ENCODE results near the gene TSPAN9. TPM values are rescaled to one million over a fixed set of nuclear protein-coding genes. Genes with fewer than 3 reads are reported as not detected.

Gene TSPAN9
- total and polyA plus RNA-seq, 2 experiments from 2014 or later: 6.0 to 31.5 TPM

DNA sequence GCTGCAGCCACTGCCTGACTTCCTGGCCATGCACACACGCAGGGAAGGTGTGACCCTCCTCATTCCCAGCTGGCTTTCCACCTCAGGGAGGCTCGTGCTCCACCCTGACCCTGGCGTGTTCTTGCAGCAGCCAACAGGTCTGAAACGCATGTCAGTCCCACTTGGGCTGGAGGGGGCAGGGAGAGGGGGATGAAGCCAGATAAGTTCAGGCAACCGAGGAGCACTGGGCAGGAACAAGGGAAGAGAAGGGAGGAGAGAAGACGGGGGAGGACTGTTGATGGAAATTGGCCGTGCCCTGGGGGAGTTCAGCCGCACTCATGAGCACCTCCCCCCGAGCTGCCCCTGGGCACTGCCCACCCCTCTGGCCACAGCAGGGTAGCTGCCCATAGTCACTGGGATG, 231.4 kb downstream of the TSPAN9 start (continued):
- TF ChIP-seq POLR2AphosphoS5 (IDR thresholded peaks at IDR 0.05; ENCODE audit: low read depth) (no peak), ZNF331 (CRISPR knock-in tag; IDR thresholded peaks at IDR 0.05; ENCODE audit: low read depth) (no peak), EZH2phosphoT487 (IDR thresholded peaks at IDR 0.05; ENCODE audit: unreplicated experiment) (no peak)
- TF ChIP-seq, protein P1, sequence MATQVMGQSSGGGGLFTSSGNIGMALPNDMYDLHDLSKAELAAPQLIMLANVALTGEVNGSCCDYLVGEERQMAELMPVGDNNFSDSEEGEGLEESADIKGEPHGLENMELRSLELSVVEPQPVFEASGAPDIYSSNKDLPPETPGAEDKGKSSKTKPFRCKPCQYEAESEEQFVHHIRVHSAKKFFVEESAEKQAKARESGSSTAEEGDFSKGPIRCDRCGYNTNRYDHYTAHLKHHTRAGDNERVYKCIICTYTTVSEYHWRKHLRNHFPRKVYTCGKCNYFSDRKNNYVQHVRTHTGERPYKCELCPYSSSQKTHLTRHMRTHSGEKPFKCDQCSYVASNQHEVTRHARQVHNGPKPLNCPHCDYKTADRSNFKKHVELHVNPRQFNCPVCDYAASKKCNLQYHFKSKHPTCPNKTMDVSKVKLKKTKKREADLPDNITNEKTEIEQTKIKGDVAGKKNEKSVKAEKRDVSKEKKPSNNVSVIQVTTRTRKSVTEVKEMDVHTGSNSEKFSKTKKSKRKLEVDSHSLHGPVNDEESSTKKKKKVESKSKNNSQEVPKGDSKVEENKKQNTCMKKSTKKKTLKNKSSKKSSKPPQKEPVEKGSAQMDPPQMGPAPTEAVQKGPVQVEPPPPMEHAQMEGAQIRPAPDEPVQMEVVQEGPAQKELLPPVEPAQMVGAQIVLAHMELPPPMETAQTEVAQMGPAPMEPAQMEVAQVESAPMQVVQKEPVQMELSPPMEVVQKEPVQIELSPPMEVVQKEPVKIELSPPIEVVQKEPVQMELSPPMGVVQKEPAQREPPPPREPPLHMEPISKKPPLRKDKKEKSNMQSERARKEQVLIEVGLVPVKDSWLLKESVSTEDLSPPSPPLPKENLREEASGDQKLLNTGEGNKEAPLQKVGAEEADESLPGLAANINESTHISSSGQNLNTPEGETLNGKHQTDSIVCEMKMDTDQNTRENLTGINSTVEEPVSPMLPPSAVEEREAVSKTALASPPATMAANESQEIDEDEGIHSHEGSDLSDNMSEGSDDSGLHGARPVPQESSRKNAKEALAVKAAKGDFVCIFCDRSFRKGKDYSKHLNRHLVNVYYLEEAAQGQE (IDR thresholded peaks at IDR 0.05; ENCODE audit: unreplicated experiment): no peak
- TF ChIP-seq, protein P2, sequence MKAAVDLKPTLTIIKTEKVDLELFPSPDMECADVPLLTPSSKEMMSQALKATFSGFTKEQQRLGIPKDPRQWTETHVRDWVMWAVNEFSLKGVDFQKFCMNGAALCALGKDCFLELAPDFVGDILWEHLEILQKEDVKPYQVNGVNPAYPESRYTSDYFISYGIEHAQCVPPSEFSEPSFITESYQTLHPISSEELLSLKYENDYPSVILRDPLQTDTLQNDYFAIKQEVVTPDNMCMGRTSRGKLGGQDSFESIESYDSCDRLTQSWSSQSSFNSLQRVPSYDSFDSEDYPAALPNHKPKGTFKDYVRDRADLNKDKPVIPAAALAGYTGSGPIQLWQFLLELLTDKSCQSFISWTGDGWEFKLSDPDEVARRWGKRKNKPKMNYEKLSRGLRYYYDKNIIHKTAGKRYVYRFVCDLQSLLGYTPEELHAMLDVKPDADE (IDR thresholded peaks at IDR 0.05): no peak

DNA sequence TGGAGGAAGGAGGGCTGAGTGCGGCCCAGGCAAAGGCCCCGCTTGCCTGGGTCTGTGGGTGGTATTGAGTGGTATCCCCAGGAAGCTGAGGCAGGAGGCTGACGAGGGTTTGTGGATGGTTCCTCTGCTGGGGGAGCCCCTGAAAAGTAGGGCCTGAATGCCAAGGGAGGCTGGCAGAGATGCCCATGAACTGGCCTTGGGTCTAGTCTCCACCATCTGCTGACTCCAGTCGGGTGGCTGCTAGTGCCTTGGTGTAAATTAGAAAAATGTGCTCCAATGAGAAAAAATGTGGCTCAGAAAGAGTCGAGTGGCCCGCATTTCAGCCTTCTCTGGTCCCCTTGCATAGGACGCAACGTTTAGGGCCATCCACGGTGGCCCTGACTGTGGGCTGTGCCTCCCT, 232.6 kb downstream of the TSPAN9 start:
- H3K4me1 ChIP-seq (ENCODE audit: insufficient read depth): no peaks in the 10 kb centered on the region
- no peaks in the 10 kb centered on the region for H3K27me3 ChIP-seq (ENCODE audit: insufficient read depth)
- ATAC-seq (no peak), DNase-seq (ENCODE audit: low spot score) (no peak)
- Mint-ChIP-seq H3K27ac (no peak overlapping the region), H3K9me3 (no peaks in the 10 kb centered on the region), H3K4me3 (no peak overlapping the region), H3K36me3 (ENCODE audit: low read depth) (no peaks in the 10 kb centered on the region), H3K4me1 (peaks cover 3% of the 10 kb centered on the region; the same call in 2 of the 3 replicates), H3K27me3 (ENCODE audit: insufficient read depth, low read depth, poor library complexity) (peaks cover 28% of the 10 kb centered on the region)
- no peak overlapping the region for H3K4me3 ChIP-seq
- H3K9me2 ChIP-seq (ENCODE audit: insufficient read depth): no peaks in the 10 kb centered on the region
- no peaks in the 10 kb centered on the region for H3K36me3 ChIP-seq (ENCODE audit: insufficient read depth)
- TF ChIP-seq STAT1 (IDR thresholded peaks at IDR 0.05; ENCODE audit: unreplicated experiment) (no peak), EZH2phosphoT487 (IDR thresholded peaks at IDR 0.05; ENCODE audit: unreplicated experiment) (no peak), CREB1 (CRISPR knock-in tag; IDR thresholded peaks at IDR 0.05; ENCODE audit: low read depth) (no peak), EZH2 (IDR thresholded peaks at IDR 0.05; ENCODE audit: low read depth, unreplicated experiment) (no peak)
- TF ChIP-seq, protein P3, sequence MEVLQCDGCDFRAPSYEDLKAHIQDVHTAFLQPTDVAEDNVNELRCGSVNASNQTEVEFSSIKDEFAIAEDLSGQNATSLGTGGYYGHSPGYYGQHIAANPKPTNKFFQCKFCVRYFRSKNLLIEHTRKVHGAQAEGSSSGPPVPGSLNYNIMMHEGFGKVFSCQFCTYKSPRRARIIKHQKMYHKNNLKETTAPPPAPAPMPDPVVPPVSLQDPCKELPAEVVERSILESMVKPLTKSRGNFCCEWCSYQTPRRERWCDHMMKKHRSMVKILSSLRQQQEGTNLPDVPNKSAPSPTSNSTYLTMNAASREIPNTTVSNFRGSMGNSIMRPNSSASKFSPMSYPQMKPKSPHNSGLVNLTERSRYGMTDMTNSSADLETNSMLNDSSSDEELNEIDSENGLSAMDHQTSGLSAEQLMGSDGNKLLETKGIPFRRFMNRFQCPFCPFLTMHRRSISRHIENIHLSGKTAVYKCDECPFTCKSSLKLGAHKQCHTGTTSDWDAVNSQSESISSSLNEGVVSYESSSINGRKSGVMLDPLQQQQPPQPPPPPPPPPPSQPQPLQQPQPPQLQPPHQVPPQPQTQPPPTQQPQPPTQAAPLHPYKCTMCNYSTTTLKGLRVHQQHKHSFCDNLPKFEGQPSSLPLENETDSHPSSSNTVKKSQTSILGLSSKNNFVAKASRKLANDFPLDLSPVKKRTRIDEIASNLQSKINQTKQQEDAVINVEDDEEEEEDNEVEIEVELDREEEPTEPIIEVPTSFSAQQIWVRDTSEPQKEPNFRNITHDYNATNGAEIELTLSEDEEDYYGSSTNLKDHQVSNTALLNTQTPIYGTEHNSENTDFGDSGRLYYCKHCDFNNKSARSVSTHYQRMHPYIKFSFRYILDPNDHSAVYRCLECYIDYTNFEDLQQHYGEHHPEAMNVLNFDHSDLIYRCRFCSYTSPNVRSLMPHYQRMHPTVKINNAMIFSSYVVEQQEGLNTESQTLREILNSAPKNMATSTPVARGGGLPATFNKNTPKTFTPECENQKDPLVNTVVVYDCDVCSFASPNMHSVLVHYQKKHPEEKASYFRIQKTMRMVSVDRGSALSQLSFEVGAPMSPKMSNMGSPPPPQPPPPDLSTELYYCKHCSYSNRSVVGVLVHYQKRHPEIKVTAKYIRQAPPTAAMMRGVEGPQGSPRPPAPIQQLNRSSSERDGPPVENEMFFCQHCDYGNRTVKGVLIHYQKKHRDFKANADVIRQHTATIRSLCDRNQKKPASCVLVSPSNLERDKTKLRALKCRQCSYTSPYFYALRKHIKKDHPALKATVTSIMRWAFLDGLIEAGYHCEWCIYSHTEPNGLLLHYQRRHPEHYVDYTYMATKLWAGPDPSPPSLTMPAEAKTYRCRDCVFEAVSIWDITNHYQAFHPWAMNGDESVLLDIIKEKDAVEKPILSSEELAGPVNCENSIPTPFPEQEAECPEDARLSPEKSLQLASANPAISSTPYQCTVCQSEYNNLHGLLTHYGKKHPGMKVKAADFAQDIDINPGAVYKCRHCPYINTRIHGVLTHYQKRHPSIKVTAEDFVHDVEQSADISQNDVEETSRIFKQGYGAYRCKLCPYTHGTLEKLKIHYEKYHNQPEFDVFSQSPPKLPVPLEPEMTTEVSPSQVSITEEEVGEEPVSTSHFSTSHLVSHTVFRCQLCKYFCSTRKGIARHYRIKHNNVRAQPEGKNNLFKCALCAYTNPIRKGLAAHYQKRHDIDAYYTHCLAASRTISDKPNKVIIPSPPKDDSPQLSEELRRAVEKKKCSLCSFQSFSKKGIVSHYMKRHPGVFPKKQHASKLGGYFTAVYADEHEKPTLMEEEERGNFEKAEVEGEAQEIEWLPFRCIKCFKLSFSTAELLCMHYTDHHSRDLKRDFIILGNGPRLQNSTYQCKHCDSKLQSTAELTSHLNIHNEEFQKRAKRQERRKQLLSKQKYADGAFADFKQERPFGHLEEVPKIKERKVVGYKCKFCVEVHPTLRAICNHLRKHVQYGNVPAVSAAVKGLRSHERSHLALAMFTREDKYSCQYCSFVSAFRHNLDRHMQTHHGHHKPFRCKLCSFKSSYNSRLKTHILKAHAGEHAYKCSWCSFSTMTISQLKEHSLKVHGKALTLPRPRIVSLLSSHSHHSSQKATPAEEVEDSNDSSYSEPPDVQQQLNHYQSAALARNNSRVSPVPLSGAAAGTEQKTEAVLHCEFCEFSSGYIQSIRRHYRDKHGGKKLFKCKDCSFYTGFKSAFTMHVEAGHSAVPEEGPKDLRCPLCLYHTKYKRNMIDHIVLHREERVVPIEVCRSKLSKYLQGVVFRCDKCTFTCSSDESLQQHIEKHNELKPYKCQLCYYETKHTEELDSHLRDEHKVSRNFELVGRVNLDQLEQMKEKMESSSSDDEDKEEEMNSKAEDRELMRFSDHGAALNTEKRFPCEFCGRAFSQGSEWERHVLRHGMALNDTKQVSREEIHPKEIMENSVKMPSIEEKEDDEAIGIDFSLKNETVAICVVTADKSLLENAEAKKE (CRISPR knock-in tag; IDR thresholded peaks at IDR 0.05): no peak
- H2AFZ ChIP-seq: no peak overlapping the region
- no peaks in the 10 kb centered on the region for H3K79me2 ChIP-seq (replicated peaks; ENCODE audit: insufficient read depth)
- H3K4me2 ChIP-seq: no peak overlapping the region
- H3F3A ChIP-seq (replicated peaks; ENCODE audit: low read depth): no peaks in the 10 kb centered on the region
- H3K27ac ChIP-seq (ENCODE audit: low read depth): no peak overlapping the region
- no peaks in the 10 kb centered on the region for H4K20me1 ChIP-seq (replicated peaks; ENCODE audit: insufficient read depth)
